Measurements from ENCODE around the gene KCNQ1. TPM values are rescaled to one million over a fixed set of nuclear protein-coding genes. Genes with fewer than 3 reads are reported as not detected.

Gene KCNQ1
- total RNA-seq, 1 experiment from 2014 or later: 10.7 TPM

DNA sequence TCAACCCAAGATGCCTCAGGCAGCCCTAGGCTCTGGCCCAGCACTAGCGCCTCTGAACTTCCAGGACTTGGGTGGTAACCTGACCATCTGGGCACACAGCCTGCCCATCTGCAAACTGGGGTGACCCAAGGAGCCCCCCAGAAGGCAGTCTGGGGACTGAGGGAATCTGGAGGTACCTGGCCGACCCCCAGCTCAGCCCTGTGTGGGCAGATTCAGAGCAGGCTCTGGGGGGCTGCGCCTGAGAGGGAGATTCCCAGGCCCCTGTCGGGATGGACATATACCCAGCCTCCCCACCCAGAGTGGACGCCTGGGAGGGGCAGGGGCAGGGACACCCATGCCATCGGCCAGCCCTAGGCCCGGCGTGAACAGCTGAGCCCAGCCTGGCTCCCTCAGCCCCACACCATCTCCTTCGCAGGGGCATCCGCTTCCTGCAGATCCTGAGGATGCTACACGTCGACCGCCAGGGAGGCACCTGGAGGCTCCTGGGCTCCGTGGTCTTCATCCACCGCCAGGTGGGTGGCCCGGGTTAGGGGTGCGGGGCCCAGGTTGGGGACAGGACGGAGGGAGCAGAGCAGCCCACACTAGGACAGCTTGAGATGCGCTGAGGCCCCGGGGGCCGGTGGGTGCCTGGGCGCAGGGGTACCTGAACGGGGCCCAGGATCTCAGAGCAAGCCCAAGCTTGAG, 126.9 kb downstream of the KCNQ1 start:
- Histone ChIP-seq H4K20me1 (ENCODE audit: insufficient read depth) (no peaks in the 10 kb centered on the region), H3K9me2 (ENCODE audit: insufficient read depth) (no peaks in the 10 kb centered on the region), H3K4me1 (ENCODE audit: control insufficient read depth in 1 of 2, insufficient read depth in 2 of 2, low read length in 2 of 2) (no peaks in the 10 kb centered on the region), H3K4me3 (replicated peaks in 1 of 2; ENCODE audit: low read depth in 1 of 2, low read length in 2 of 2) (no peak overlapping the region), H3K79me2 (ENCODE audit: insufficient read depth, low read length) (no peaks in the 10 kb centered on the region), H3K36me3 (ENCODE audit: control insufficient read depth in 1 of 2, insufficient read depth in 2 of 2, low read length in 2 of 2) (no peaks in the 10 kb centered on the region), H3K27ac (ENCODE audit: low read depth, low read length) (no peak overlapping the region), H3K27me3 (ENCODE audit: insufficient read depth, low read length) (no peaks in the 10 kb centered on the region), H3K9me3 (ENCODE audit: control insufficient read depth in 1 of 2, insufficient read depth in 1 of 2, low read depth in 1 of 2, low read length in 2 of 2) (no peaks in the 10 kb centered on the region), H3K4me2 (ENCODE audit: low read length) (no peak overlapping the region), H3K9ac (ENCODE audit: low read length) (no peak overlapping the region), H2AFZ (ENCODE audit: low read depth, low read length, poor library complexity, severe bottlenecking) (no peak overlapping the region)
- ChIA-PET RAD21 (ENCODE audit: low non-redundant PET in 1 of 2, low total read pairs in 2 of 2, uncharacterized antibody in 2 of 2, unreplicated experiment in 2 of 2) (no interaction called here), CTCF (no interaction called here), POLR2A (no interaction called here)
- ATAC-seq: no peak
- intact Hi-C loops (cut with micrococcal nuclease): no loop called here
- DNase-seq (ENCODE audit: low read depth, low spot score): no peak
- no peak for TF ChIP-seq EZH2phosphoT487 (IDR thresholded peaks at IDR 0.05; ENCODE audit: borderline replicate concordance)
- no peak for TF ChIP-seq ZFX (IDR thresholded peaks at IDR 0.05)
- no peak for TF ChIP-seq EGR1 (IDR thresholded peaks at IDR 0.05; ENCODE audit: low read depth)
- no peak for TF ChIP-seq POLR2AphosphoS5 (IDR thresholded peaks at IDR 0.05; ENCODE audit: low read depth, low read length)
- no peak for TF ChIP-seq MAX (IDR thresholded peaks at IDR 0.05)
- no peak for TF ChIP-seq EZH2 (IDR thresholded peaks at IDR 0.05)
- no peak for TF ChIP-seq ZBTB33 (IDR thresholded peaks at IDR 0.05; ENCODE audit: extremely low read depth, insufficient replicate concordance, low read length)
- TF ChIP-seq SIN3A (IDR thresholded peaks at IDR 0.05; ENCODE audit: low read depth): no peak
- TF ChIP-seq FOSL1 (IDR thresholded peaks at IDR 0.05; ENCODE audit: low read depth): no peak
- no peak for TF ChIP-seq JUND (IDR thresholded peaks at IDR 0.05)
- BruUV-seq (replicated peaks): no TSS peak
